ENCODE measurements around the gene LUZP2.
"Not testable (repeated sequence)": the region's sequence is repeated elsewhere in the genome, so short reads cannot be mapped to it uniquely, and the experiment has no call there.

Gene LUZP2

DNA sequence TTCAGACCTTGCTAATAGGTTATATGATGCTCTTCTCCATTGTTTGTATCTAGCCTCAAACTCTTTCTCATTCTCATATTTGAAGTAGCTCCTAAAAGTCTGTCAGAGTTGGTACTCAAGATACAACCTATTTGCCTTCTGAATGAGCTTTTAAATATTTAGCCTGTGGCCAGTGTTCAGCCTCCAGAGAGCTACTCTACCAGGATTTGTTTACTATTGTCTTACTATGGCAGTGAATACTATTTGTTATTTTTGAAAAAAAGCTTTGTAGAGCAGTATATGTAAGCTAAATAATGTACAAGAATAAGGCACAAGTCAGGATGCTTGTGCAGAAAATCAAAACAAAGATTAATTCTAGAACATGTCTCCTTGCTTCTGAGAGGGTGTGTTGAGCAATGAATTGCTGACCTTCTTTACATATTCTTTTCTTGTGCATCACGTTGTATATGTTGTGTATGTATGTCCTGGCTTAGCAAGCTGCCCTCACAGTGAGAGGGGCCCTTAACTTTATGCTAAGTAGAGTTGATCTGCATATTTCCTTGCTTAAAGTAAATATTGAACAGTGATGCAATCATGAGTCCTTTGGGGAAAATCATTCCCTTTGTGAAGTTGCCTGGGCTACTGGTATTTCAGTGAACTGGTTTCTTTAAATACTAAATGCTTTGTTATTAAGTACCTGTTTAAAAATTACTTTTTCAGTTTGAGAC lies 438.0 kb downstream of the LUZP2 start:
- DNase-seq = no peak

DNA sequence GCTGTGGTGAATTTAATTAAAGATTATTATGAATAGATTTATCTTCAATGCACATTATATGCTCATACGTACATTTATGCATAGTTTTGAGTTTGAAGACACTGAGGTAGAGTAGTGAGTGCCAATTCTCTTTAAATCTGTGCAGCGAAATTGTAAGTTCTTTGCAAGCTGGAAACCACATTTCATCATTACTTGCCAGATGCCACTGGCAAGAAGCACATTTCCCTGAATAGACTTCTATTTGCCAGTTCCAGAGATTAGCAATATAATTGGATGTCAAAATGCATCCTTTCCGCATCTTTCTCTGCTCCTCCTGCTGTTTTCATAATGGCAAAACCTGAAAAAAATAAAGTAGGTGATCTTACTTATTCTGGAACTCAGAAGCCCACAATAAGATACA lies 448.0 kb downstream of the LUZP2 start:
- DNase-seq = no peak

DNA sequence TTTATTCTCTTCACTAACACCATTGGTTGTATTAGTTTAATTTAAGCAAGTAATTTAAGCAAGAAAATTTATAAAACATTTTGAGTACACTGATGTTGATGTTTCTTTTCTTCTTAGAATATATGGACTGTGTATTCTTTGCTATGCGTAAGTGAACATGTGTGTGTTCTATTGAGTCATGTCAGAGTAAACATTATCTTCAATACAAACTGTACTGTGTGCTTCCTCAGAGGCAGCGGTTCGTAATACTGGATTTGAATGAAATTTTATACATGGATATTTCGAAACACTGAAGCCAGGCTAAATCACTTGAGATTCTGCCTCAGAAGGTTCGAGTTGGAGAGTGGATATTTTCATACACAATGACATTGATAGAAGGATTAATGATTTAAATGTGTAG lies 452.6 kb downstream of the LUZP2 start:
- DNase-seq = no peak

DNA sequence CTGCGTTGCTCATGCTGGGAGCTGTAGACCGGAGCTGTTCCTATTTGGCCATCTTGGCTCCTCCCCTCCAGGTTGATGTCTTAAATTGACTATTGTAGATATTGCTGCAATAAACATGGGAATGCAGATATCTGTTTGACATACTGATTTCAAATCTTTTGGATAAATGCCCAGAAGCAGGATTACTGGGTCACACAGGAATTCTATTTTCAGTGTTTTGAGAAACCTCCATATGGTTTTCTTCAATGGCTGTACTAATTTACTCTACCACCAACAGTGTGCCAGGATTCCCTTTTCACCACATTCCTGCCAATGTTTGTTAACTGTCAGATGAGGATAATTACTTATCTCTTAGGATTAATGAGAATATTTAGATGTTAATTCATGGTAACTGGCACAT lies 467.0 kb downstream of the LUZP2 start:
- DNase-seq = no peak

DNA sequence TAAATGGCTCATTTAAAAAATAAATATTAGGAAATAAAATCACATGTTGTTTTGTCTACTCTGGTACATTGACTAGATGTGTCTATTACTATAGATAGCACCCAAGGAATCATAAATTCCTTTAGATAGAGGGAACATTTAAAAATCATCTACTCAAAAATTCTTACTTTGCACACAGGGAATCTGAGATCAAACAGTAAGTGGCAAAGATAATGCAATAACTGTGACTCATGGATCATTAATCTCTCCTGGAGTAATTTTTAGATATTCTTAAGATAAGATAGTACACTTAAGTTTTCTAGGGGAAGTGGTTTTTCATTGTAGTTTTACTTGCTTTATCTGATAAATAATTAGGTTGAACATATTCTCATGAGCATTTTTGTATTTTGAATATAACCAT lies 468.9 kb downstream of the LUZP2 start:
- DNase-seq = no peak

DNA sequence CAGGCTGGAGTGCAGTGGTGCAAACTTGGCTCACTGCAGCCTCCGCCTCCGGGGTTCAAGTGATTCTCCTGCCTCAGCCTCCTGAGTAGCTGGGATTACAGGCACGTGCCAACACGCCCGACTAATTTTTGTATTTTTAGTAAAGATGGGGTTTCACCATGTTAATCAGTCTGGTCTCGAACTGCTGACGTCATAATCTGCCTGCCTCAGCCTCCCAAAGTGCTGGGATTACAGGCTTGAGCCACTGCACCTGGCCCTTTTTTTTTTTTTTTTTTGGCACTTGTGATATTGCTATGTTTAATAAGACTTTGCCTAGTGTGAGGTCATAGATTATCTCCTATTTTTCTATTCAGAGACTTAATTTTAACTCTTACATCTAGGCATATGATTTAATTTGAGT lies 497.1 kb downstream of the LUZP2 start:
- not testable (repeated sequence) for DNase-seq

DNA sequence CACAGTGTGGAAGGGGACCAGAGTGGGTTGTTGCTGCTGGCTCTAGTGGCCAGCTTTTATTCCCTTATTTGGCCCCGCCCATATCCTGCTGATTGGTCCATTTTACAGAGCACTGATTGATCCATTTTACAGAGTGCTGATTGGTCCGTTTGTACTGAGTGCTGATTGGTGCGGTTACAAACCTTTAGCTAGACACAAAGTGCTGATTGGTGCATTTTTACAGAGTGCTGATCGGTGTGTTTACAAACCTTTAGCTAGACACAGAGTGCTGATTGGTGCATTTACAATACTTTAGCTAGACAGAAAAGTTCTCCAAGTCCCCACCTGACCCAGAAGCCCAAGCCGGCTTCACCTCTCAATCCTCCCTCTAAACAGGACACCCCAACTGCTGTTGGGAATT lies 503.1 kb downstream of the LUZP2 start:
- DNase-seq = not testable (repeated sequence)

DNA sequence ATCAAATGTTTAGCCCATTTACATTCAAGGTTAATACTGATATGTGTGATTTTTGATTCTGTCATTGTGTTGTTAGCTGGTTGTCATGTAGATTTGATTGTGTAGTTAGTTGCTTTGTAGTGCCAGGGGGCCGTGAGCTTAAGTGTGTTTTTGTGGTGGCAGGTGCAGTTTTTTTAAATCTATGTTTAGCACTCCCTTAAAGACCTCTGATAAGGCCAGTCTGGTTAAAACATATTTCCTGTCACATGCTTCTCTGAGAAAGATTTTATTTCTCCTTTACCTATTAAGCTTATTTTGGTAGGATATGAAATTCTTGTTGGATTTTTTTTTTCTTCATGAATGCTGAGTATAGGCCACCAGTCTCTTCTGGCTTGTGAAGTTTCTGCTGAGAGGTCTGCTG lies 540.6 kb downstream of the LUZP2 start:
- DNase-seq = no peak

DNA sequence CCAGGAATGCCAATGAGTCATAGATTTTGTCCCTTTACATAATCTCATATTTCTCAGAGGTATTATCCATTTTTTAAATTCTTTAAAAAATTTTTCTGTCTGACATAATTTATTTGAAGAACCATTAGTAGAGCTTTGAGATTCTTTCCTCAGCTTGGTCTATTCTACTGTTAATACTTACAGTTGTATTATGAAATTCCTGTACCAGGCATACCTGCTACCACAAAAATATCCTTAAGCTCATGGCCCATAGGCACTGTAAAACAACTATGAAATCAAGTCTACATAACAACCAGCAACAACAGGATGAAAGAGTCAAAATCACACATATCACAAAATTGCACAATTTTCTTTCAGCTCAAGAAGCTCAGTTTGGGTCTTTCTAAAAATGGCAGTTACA lies 541.3 kb downstream of the LUZP2 start:
- DNase-seq = no peak

DNA sequence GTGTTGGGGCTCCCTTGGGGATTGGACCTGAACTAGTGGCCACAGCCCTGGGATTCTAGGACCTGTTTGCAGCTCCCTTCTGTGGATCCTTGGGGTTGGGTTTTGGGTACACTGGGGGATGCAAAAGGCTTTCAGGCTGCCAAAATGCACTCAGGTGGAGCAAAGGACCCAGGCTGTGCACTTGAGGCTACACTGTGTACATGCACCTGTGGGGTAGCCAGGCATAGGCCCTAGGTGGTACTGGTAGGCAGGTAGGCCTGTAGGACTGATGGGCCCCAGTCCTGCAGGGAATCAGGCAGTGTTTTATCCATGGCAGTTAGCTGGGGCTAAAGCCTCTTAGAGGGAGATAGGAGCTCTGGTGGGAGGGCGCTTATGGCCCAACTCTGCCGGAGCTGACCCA lies 542.3 kb downstream of the LUZP2 start:
- DNase-seq = no peak

DNA sequence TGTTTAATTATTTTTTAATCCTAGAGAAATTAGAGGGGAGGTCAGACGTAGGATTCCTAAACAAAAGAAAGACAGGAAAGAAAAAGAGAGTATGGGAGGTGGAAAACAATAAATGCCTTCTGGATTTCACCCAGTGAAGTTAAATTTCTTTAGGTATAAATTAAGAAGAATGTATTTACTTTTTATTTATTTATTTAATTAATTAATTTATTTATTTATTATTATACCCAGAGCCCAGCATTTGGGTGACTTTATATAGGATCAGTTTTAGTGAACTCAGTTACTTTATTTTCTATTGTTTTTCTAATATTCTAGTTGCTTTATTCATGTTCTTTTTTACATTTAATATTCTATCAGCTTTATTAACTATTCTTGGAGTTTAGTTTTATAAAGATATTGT lies 551.8 kb downstream of the LUZP2 start:
- no peak for DNase-seq

DNA sequence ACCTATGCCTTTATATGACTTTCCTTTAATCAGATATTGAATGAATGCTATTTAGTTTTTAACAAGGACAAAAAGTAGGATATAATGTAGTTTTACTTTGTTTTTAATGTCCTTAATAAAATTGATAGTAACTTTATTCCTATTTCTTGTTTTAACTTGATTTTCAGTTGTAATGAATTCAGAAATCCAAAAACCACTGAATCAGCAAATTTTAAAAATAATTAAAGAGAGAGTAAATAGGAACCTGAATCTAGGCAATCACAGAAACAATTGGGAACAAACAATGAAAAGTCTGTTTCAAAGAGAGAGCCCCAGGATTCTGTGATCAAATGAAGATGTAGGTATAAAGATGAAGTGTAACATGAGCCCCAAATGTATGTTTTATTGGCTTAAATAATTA lies 556.0 kb downstream of the LUZP2 start:
- DNase-seq = no peak

DNA sequence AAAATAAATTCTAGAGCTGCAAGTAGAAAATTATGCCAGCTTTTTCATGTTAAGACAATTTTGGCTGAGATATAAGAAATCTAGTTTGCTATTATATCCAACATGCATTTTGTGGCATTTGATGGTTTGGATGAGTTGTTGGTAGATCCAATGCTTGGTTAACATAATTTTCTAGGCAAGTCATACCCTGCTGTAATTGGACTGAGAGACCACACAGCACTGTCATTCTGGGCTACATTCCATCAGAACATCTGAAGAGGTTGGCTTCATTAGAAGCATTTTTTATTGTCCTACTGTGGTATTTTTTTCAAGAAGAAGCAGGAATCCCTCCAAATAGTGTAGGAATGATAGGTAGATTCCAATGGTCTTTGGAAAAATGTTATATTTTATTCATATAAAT lies 561.0 kb downstream of the LUZP2 start:
- DNase-seq = no peak

DNA sequence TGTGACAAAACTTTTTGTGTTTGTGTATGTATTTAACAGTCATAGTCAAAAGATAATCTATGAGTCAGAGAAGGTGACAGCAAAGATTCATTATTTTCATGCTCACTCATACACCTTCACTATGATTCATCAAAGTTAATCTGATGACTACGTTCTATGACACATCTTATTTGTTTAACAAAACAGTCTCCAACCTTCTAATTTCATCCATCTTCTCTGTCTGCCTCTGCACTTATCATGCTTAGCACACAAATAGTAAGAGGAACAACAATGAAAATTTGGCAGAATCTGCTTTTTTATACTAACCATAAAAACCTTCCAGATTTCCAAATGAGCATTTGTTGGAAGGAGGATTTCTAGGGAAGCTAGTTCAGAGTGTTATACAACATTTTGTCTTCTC lies 568.9 kb downstream of the LUZP2 start:
- DNase-seq = no peak

DNA sequence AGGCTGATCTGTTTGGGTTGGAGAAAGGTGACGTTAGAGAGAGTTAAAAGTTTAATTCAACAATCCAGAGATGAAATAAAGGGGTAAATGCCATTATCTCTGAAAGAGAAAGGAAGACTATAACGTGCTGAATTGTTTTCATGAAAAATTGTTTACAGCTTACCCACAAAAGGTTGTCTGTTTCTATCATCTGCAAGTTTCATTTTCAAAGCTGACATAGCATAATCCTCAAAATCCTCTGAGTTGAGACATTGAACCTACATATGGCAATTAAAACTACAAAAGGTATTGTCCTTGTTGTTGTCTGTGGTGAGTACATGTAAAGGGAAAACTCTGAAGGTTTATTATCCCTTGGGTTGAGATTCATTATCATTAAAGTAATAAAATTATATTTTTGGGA lies 569.9 kb downstream of the LUZP2 start:
- no peak for DNase-seq

DNA sequence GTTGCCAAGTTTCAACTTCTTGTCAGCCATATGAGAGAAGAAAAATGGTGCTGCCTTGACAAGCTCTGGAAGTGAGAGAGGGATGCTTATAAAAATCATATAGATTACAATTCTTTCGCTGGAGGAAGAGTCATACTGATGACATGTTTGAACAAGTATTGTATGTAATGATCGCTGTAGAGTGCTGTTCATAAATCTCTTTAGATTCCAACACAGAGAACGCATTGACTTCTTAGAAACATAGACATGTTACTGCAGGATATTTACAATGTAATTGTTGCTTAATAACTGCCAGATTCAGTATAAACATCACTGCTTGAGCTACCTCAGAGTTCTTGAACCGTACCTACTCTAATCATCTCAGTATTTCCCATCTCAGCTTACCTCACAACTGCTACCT lies 571.6 kb downstream of the LUZP2 start:
- no peak for DNase-seq

DNA sequence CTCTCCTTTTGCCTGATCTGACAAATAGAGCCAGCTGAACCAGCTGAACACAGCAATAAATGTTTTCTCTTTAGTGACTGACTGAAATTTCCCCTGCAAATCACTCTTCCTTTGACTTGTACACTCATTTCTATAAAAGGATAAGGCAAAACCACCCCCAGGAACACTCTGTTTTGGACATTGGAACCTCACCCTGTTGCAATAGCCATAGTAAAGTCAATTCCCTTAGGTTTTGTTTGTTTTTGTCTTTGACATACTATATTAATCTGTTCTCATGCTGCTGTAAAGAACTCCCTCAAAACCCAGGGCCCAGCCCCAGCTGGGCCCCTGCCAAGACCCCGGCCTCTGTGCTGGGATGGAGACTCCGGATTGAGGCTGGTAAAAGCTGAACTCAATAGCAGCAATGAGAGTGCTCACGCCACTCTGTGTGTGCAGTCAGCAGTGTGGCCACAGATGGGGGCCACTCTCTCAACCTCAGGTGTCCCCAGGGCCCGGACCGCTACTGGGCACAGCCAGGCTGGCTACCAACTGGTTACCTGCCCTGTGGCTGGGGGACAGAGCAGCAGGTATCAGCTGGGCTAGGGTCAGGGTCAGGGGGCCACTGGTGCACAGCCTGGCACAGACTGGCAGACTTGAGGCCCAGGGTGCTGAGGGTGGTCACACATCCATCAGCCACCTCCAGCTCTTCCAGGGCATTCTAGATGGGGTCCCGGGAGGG lies 597.4 kb downstream of the LUZP2 start:
- DNase-seq = no peak

DNA sequence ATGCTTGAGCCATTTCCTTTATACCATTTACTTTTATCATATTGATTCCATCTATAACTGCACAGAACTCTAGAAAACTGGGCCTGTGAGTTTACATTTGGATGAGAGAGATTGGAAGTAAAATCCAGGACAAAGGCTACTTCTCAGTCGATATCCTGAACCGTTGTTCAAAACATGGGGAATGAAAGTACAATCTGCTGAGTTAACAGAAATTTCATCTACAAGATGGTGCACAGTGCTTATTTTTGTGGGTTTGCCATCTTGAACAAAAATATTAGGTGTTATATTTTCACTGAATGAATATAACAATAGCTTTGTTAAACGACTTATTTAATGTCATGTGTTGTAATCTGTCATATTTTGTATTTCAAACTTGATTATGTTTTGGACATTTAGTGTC lies 622.6 kb downstream of the LUZP2 start:
- DNase-seq = no peak
